ENCODE measurements around the gene LBHD2.

LBHD2 gene

GRCh38 chr14:103121121-103121845 lies 37.3 kb downstream of the LBHD2 start:
- no peak for DNase-seq

GRCh38 chr14:103121846-103122584 lies 38.0 kb downstream of the LBHD2 start:
- no peak for DNase-seq

- DNase-seq = no peak
Measured at GRCh38 chr14:103122585-103122946, 38.6 kb downstream of the LBHD2 start.

- no peak for DNase-seq
Measured at GRCh38 chr14:103122947-103123633, 39.1 kb downstream of the LBHD2 start, which contains the start of gene TNFAIP2. TSS of gene TNFAIP2 (plus strand) at chr14:103123461. CDS start at chr14:103126458, 2,997 bp downstream.

GRCh38 chr14:103123634-103124500 lies 39.9 kb downstream of the LBHD2 start:
- DNase-seq = no peak

- DNase-seq = no peak
Measured at GRCh38 chr14:103124501-103125001, 40.5 kb downstream of the LBHD2 start.

GRCh38 chr14:103125098-103126070 lies 41.4 kb downstream of the LBHD2 start:
- no peak for DNase-seq

GRCh38 chr14:103126088-103126872 lies 42.3 kb downstream of the LBHD2 start:
- DNase-seq = no peak

GRCh38 chr14:103126873-103127304 lies 42.9 kb downstream of the LBHD2 start:
- DNase-seq = no peak

GRCh38 chr14:103127356-103127755 lies 43.3 kb downstream of the LBHD2 start:
- no peak for DNase-seq

GRCh38 chr14:103127861-103128598 lies 44.0 kb downstream of the LBHD2 start:
- no peak for DNase-seq

GRCh38 chr14:103128631-103129300 lies 44.8 kb downstream of the LBHD2 start:
- no peak for DNase-seq

GRCh38 chr14:103129301-103130016 lies 45.4 kb downstream of the LBHD2 start:
- no peak for DNase-seq

GRCh38 chr14:103130017-103130764 lies 46.2 kb downstream of the LBHD2 start:
- no peak for DNase-seq

- no peak for DNase-seq
Measured at GRCh38 chr14:103130965-103131364, 47.0 kb downstream of the LBHD2 start.

GRCh38 chr14:103131580-103131979 lies 47.6 kb downstream of the LBHD2 start:
- no peak for DNase-seq

Measured in effector CD8-positive, alpha-beta T cell (primary cell).